Measurements from ENCODE around the gene ASAP3.

Gene ASAP3

GRCh38 chr1:23483321-23484252, at the start of gene ASAP3:
Gene ASAP3 (minus strand): TSS chr1:23484179. CDS start chr1:23484133, 46 bp downstream.
- no peak for DNase-seq

GRCh38 chr1:23533246-23534023, 49.5 kb upstream of the ASAP3 start:
- DNase-seq: peak; percentile 79 to 92 (median 92)

DNA sequence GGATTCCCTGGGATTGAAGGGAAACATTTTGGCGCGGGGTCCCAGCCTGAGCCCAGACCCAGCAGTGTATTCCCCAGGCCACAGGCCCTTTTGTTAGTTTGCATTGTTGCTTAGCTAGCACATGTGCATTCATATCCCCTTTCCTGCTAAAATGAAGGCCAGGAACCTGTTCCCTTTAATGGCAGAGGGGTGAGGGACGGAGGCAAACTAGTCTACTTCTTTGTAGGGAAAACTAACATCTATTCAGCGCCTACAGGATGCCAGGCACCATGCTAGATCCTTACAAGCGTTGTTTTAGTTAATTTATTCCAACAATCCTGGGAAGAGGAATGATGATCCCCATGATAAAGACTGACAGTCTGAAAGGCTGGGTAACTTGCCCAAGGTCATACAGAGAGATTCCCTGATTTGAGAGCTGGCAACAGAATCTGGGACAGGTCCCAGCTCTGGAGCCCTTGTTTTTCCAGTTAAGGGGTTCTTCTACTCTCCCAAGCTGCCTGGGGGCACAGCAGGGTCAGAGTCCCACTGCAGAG, 47.6 kb upstream of the ASAP3 start:
- no peak for DNase-seq

DNA sequence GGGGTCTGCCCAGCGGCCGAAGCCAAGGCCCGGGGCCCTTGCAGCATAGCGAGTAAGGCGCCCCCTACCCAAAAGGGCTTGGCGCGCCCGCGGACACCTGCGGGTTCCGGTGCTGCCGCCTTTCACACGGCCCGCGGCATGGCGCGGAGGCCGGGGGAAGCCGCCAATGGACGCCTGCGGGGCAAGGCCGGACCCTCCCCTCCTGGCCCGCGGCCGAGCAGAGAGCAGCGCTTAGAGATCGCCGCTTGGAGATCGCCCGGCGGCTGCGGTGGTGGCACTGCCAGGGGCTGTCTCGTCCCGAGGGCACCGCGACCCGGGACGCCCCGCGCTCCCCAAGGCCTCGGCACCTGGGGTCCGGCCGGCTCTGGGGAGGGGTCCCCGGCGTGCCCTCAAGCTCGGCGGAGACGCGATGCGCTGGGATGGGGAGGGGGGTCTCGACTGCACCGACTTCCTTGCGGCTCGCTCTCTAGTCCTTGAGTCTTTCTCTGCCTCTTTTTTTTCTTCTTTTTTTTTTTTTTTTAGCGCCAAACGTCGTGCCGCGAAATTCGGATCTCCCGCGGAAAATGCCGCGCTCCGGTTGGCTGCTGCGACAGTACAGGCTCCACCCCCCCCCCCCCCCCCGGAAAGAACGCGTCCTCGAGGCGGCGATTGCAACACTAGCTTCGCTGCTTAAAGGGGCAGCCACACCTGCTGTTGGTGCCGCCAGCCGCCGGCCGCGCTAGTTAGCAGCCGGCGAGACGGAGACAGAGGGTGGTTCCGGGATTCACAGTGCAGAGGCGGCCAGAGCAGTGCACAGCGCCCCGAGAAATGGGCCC, 47.0 kb upstream of the ASAP3 start, which contains the start of gene E2F2:
Gene E2F2, minus strand, starts transcription at position 487 of the 815 bp plus-strand sequence. Its CDS starts 440 bp downstream, at position 47.
- peak; percentile 83 to 92 (median 90) for DNase-seq

GRCh38 chr1:23530087-23530746, 46.2 kb upstream of the ASAP3 start:
- DNase-seq: peak in 2 of 3 donors; percentile 40 to 42

DNA sequence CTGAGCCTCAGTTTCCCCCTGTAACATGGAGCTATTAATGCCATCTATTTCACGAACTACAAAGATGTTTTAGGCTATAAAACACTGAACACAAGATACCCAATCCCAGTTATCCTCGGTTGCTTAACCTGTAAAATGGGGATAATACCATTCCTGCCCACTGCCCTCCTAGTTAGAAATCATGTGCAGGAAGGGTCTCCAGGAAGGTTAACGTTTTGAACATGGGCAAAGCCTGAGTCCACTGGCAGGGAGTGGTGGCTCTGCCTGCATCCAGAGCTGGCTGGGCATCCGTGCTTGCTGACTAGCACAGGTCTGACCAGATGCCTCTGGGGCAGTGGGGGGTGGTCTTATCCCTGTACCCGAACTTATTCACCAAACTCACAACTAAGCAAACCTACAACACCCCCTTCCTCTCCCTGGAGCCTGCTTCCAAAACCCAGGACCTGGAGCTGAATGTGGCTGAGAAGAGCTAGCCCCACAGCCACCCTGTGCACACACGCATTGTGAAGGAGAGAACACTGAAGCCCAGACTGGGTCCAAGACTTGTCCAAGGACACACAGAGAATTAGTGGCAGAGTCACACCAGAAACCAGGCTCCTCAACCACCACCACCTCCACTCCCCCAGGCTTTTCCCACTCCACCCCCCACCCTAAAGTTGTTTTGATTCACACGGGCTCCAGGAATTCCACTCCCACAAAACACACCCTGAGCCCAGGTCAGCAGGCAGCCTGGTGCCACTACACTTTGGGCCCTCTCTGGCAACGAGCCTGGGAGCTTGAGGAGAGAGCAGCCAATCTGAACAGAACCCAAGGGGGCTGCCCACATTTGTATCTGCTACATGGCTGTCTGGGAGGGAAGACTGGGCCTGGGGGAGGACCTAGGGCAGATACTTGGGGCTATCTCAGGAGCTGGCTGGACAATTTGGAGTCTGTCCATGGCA, 45.4 kb upstream of the ASAP3 start:
- DNase-seq: peak in 1 of 3 donors; percentile 22

DNA sequence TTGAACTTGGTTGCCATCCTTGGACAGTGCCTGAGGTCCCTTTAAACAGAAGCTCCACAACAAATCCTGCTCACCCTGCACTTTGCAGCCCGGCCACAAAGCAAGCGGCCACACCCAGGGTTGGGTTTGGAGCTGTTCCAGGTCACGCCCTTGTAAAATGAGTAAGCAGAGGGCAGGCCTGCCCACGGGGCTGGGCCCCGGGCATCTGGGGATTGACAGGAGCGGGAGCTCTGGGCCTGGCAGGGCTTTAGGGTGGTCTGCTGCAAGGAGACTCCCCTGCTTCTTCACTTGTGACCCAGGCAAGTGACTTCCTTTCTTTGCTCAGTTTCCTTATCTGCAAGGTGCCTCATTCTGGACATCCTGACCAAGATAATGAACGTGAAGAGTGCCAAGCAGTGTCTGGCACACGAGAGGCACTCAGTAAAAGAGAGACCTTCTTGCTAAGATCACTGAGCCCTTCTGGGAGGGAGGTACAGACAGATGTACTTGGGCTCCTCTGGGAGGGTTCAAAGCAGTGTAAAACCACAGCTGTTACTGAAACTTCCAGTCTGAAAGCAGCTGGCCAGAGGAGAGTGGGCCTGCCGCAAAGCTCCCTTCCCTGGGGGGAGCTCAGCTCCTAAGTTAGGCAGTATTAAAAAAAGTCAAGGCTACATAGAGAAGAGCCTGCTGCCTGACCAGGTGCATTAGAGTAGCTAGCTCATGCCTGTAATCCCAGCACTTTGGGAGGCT, 44.4 kb upstream of the ASAP3 start:
- peak; percentile 92 to 94 (median 93) for DNase-seq

- DNase-seq: no peak
These were observed 43.9 kb upstream of the ASAP3 start for GRCh38 chr1:23527900-23528249.

- DNase-seq: peak in 1 of 3 donors; percentile 27
These were observed 43.4 kb upstream of the ASAP3 start for GRCh38 chr1:23527366-23527765.

DNA sequence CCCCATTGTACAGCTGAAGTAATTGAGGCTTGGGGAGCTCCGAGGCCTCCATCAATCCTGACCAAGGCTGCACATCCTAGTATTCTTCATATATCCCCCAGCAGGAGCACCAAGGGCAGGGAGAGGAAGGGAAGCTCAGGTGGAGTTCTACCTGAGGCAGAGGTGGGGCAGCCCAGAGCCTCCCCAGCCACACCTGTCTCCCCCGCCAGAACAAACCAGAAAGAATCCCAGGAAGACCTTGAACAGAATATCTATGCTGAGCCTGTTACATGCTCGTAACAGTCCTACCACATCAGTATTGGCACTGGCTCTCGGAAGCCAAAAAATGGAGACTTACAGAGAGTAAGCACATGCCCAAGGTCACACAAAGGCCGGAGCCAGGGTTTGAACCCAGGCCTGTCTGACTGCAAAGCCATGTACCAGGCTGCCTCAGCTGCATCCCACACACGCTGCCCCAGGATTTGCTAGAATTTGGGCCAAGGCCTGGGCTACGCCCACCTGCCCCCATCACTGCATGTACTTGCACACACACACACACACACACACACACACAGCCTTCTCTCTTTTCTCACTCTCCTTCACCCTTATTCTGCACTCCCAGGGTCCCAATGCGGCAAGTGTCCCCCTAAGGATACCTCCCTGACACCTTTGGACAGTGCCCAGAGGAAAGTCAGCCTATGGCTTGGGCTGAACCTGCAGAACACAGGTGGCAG, 42.5 kb upstream of the ASAP3 start:
- DNase-seq: no peak

GRCh38 chr1:23525558-23526250, 41.7 kb upstream of the ASAP3 start:
- DNase-seq: no peak

DNA sequence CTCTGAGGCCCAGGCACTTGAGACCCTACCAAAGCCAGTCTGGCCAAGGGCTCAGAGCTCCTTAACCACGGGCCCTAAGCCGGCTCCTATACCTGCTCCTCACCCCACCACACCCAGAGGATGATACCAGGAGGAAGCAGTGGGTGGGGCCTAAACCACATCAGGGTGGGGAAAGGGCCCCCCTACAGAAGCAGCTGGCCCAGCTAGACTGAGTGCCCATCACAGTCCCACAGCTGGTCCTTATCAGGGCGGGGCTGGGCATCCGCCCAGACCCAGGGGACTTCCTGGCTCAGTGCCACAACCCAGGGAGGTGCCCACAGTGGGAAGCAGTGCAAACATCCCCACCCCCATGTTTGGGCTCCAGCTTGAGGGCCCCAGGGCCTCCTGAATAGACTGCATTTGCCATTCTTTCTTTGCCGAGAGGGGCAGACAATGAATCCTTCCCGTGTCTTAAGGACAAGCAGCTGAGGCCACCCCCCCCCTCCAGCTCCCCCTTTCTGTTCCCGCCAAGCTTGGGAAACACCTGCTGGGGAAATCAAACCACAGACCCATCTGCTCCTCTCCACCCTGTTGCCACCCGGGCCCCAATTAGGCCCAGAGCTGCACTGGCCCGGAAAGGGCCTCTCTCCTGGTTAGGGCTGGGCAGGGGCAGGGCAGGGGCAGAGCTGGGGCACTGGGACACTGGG, 40.9 kb upstream of the ASAP3 start:
- DNase-seq: peak in 1 of 3 donors; percentile 11

- DNase-seq: no peak
These were observed 40.2 kb upstream of the ASAP3 start for GRCh38 chr1:23524163-23524562.

DNA sequence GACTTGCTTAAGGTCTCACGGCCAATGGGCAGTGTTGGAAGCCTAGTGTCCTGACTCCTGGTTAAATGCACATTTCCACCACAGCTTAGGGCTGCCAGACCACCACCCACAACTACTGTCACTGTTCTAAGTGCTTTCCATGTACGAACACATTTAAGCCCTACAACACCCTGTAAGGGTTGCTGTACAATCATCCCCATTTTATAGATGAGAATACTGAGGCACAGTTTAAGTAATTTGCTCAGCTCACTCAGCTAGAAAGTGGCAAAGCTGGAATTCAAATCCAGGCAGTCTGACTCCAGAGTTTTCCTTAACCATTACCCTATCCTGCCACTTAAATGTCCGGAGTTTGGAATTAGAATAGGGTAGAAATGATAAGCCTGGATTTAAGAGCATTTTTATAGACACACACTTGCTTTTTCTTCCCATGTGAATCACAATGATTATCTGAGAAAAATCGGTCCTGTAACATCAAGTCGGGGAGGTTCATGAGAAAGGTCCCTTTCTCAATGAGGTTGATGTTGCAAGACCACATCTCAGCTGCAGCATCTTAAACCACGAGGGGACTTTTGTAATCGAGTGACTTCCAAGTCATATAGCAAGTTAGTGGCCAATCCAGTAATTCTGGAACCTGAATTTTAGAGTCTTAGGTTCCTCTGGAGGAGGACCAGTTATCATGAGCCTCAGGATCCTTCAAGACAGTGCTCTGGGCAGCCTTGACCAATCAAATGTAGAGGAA, 38.4 kb upstream of the ASAP3 start:
- peak; percentile 85 to 94 (median 92) for DNase-seq

DNA sequence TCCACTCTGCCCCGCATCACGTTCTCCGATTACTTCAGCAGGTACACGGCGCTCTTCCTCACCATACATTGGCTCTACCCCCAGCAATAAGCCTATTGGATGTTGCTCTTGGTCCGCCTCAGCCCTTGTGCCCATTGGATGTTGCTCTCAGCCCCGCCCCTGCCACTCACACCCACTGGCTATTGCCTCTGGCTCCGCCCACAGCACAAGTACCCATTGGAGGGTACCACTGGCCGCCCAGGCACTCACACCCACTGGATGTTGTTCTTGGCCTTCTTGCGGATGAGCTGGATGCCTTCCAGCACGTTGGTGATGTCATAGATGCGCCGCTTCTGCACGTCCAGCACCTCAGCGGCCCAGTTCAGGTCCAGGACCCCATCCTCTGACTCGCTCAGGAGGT, 37.6 kb upstream of the ASAP3 start:
- no peak for DNase-seq

DNA sequence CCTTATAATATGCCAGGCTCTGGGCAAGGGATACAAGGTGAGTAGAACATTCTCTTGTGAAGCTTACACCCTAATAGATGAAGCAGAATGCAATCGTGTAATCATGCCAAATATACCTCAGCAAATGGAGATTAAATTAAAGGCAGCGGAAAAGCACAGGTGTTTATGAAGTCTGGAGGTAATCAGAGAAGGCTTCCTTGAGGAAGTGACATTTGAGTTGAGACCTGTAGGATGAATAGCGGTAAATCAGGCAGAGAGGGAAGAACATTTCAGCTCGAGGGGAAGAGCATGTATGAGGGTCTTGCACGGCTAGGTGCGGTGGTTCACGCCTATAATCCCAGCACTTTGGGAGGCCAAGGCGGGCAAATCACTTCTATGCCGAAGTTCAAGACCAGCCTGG, 33.6 kb upstream of the ASAP3 start:
- no peak for DNase-seq

DNA sequence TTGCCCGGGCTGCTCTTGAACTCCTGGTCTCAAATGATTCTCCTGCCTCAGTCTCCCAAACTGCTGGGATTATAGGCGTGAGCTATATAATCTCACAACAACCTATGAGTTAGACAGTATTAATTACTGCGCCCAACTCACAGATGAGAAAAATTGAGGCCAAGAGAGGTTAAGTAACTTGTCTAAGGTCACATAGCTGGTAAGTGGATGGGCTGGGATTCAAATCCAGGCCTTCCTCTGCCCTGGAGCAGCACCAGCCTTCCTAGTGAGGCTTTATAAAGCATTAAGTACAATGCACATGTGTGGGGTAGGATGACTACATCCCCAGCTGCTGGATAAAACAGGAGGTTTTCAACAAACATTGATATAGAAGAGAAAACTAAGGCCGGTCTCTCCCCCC, 31.9 kb upstream of the ASAP3 start:
- DNase-seq: no peak
